Ectodermal cell (in vitro differentiated cells): ENCODE results near the gene KLK8.

Experiments used
- H3K27ac ChIP-seq: 2 replicates; pipeline ENCODE4 v1.7.0; 2013; ENCODE audit warnings: mild to moderate bottlenecking, low read depth, low read length; ENCODE audit not compliant: insufficient read depth, poor library complexity, severe bottlenecking
- H3K27me3 ChIP-seq: 2 replicates; pipeline ENCODE4 v1.7.0; 2013; ENCODE audit warnings: mild to moderate bottlenecking, low read length; ENCODE audit not compliant: insufficient read depth, control insufficient read depth, poor library complexity, severe bottlenecking
- H3K36me3 ChIP-seq: one replicate; pipeline ENCODE4 v1.7.0; 2013; ENCODE audit warnings: low read length; ENCODE audit not compliant: control insufficient read depth, insufficient read depth
- H3K4me1 ChIP-seq: one replicate; pipeline ENCODE4 v1.7.0; 2013; ENCODE audit warnings: low read length; ENCODE audit not compliant: control insufficient read depth, insufficient read depth
- H3K4me3 ChIP-seq: 2 replicates; pipeline ENCODE4 v1.7.0; 2013; ENCODE audit warnings: low read depth, low read length, control low read depth; ENCODE audit not compliant: insufficient read depth
- H3K9me3 ChIP-seq: 2 replicates; pipeline ENCODE4 v1.7.0; 2013; ENCODE audit warnings: mild to moderate bottlenecking, low read length, moderate library complexity; ENCODE audit not compliant: control insufficient read depth
- WGBS, 2 experiments: methylation state at CpG; one replicate each; pipeline ENCODE4 v1.1.7; 2013; ENCODE audit warnings: missing lambda C conversion rate in 2 of 2; 5-methylcytosine and 5-hydroxymethylcytosine counted together

The KLK8 gene

DNA sequence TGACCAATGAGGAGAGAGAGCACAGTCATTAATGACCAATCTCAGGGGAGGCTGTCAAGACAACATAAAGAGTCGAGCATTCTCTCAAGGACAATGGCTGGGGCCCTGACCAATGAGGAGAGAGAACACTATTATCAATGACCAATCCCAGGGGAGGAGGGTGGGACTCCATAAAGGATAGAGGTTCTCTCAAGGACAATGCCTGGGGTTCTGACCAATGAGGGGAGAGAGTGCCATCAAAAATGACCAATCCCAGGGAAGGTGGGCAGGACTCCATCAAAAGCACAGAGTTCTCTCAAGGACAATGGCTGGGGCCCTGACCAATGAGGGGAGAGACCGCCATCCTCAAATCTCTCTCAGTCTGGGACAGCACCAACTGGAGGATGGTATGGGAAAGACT lies 28.3 kb upstream of the KLK8 start:
- Histone ChIP-seq H3K27me3 (no peaks in the 10 kb centered on the region), H3K4me3 (no peak overlapping the region), H3K36me3 (no peaks in the 10 kb centered on the region), H3K27ac (no peak overlapping the region), H3K9me3 (no peaks in the 10 kb centered on the region), H3K4me1 (peaks cover 25% of the 10 kb centered on the region)
- WGBS, 2 experiments: 93% methylated on average over 2 of the region's 2 CpGs

GRCh38 chr19:51027873-51028272 lies 26.5 kb upstream of the KLK8 start:
- peaks cover 25% of the 10 kb centered on the region for H3K4me1 ChIP-seq
- H3K9me3 ChIP-seq: no peaks in the 10 kb centered on the region
- no peak overlapping the region for H3K27ac ChIP-seq
- no peak overlapping the region for H3K4me3 ChIP-seq
- no peaks in the 10 kb centered on the region for H3K36me3 ChIP-seq
- H3K27me3 ChIP-seq: no peaks in the 10 kb centered on the region
- 78 to 81% methylated on average over 4 to 5 of the region's 5 CpGs for WGBS, 2 experiments

DNA sequence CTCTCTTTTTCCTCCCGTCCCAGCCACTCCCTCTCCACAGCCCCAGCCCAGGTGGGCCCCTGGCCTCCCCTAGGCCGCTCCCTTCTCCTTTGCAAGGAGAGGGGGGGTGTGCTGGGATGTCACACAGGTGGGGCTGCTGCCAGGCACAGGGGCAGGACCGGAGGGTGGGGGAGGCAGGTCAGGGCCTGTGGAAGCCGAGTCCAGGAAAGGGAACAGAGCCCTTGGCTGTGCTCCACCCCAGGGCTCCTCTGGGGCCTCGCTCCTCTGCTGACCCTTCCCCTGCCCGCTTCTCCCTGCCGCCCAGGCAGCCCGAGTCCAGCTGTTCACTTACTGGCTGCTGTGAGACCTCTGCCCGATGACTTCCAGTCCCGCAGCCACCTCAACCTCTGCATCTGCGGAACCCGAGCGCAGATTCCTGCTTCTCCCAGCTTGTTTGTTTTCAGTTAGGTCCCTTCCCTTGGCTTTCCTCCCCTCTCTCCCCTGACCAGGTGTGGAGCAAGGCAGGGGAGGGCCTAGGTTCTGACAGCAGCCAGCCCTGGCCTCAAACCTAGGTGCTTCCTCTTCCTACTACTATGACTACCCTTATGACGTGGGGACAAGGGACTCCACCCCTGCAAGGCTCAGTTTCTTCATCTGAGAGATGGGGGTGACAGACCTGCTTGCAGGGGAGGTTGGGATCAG lies 25.9 kb upstream of the KLK8 start:
- Histone ChIP-seq H3K4me1 (peaks cover 25% of the 10 kb centered on the region), H3K4me3 (no peak overlapping the region), H3K9me3 (no peaks in the 10 kb centered on the region), H3K27ac (no peak overlapping the region), H3K36me3 (no peaks in the 10 kb centered on the region), H3K27me3 (no peaks in the 10 kb centered on the region)
- WGBS, 2 experiments: 77 to 84% methylated on average over 14 of the region's 14 CpGs

DNA sequence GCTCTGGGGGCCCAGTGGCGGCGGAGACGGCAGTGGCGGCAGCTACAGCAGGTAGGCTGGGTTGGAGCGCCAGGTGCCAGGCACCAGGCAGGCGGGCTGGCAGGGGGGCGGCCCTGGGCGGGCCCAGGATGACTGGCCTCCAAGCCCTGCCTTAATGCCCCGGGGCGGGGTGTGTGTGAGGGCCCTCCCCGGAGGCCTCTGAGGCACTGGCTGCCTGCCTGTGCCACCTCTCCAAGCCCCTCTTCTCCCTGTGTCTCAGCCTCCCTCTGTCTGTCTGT lies 25.1 kb upstream of the KLK8 start, which contains the start of gene KLK11:
KLK11 (minus strand) TSS at position 63 of the 278 bp plus-strand sequence. CDS start 985 bp downstream, outside the sequence.
- peaks cover 25% of the 10 kb centered on the region for H3K4me1 ChIP-seq
- no peaks in the 10 kb centered on the region for H3K36me3 ChIP-seq
- H3K4me3 ChIP-seq: no peak within 1 kb of the TSS
- H3K27me3 ChIP-seq: no peaks in the 10 kb centered on the region
- no peaks in the 10 kb centered on the region for H3K9me3 ChIP-seq
- H3K27ac ChIP-seq: no peak within 1 kb of the TSS
- WGBS, 2 experiments: 91 to 92% methylated on average over 11 of the region's 11 CpGs

GRCh38 chr19:51025809-51026553 lies 24.6 kb upstream of the KLK8 start:
- Histone ChIP-seq H3K4me1 (peaks cover 25% of the 10 kb centered on the region), H3K27me3 (no peaks in the 10 kb centered on the region), H3K4me3 (no peak overlapping the region), H3K9me3 (no peaks in the 10 kb centered on the region), H3K27ac (no peak overlapping the region), H3K36me3 (no peaks in the 10 kb centered on the region)
- WGBS, 2 experiments: 84 to 87% methylated on average over 18 of the region's 18 CpGs

- peaks cover 6% of the 10 kb centered on the region for H3K27me3 ChIP-seq
- WGBS, 2 experiments: 85 to 87% methylated on average over 5 to 6 of the region's 6 CpGs
Measured at GRCh38 chr19:51025401-51025800, 24.0 kb upstream of the KLK8 start.

DNA sequence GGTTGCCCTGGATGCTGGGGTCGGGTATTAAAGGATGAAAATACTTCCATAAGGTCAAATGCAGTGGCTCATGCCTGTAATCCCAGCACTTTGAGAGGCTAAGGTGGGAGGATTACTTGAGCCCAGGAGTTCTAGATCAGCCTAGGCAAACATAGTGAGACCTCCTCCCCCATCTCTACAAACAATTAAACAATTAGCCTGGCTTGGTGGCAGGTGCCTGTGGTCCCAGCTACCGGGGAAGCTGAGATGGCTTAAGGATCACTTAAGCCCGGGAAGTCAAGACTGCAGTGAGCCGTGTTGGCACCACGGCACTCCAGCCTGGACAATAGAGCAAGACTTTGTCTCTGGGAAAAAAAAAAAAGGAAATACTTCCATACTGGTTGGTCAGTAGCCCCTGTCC lies 23.5 kb upstream of the KLK8 start:
- 77 to 81% methylated on average over 5 of the region's 5 CpGs for WGBS, 2 experiments
- Histone ChIP-seq H3K4me3 (no peak overlapping the region), H3K27me3 (peaks cover 10% of the 10 kb centered on the region), H3K27ac (no peak overlapping the region), H3K4me1 (peaks cover 25% of the 10 kb centered on the region), H3K36me3 (no peaks in the 10 kb centered on the region), H3K9me3 (no peaks in the 10 kb centered on the region)

More at GRCh38 chr19:51025401-51025800, 24.0 kb upstream of the KLK8 start:
- H3K9me3 ChIP-seq: no peaks in the 10 kb centered on the region
- no peak overlapping the region for H3K4me3 ChIP-seq
- H3K36me3 ChIP-seq: no peaks in the 10 kb centered on the region
- H3K4me1 ChIP-seq: peaks cover 25% of the 10 kb centered on the region
- no peak overlapping the region for H3K27ac ChIP-seq

- Histone ChIP-seq H3K36me3 (no peaks in the 10 kb centered on the region), H3K27ac (no peak overlapping the region), H3K27me3 (peaks cover 20% of the 10 kb centered on the region), H3K9me3 (no peaks in the 10 kb centered on the region), H3K4me3 (no peak overlapping the region), H3K4me1 (peaks cover 30% of the 10 kb centered on the region)
- 89 to 91% methylated on average over 11 of the region's 11 CpGs for WGBS, 2 experiments
Measured at GRCh38 chr19:51023946-51024345, 22.5 kb upstream of the KLK8 start.

- Histone ChIP-seq H3K27ac (no peak overlapping the region), H3K27me3 (peaks cover 34% of the 10 kb centered on the region), H3K36me3 (no peaks in the 10 kb centered on the region), H3K4me3 (no peak overlapping the region), H3K9me3 (no peaks in the 10 kb centered on the region), H3K4me1 (peaks cover 27% of the 10 kb centered on the region)
- WGBS, 2 experiments: 76 to 81% methylated on average over 14 of the region's 14 CpGs
Measured at GRCh38 chr19:51022526-51022925, 21.1 kb upstream of the KLK8 start.

DNA sequence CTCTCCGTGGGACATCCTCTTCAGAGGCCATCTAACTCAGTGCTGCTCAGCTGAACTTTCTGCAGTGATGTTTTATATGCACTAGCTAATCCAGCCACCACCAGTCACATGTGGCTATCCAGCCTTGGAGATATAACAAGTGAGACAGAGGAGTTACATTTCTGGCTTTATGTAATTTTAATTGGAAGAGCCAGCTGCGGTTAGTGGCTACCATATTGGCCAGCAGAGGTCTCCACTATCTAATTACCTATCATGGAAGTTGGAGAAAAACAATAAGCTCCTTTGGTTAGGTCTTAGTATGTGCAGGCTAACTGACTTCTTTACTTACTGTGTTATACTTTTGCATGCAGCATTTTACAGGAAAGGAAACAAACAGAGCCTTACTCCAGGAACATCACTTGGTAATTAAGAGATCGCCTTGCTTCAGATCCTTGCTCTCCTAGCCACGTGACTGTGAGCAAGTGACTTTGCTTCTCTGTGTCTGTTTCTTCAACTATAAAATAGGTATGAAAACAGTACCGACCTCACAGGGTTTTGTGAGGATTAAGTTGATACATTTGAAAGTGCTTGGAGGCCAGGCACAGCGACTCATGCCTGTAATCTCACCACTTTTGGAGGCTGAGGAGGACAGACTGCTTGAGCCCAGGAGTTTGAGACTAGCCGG lies 19.7 kb upstream of the KLK8 start:
- H3K27me3 ChIP-seq: peaks cover 48% of the 10 kb centered on the region
- no peak overlapping the region for H3K27ac ChIP-seq
- no peaks in the 10 kb centered on the region for H3K36me3 ChIP-seq
- H3K4me1 ChIP-seq: peaks cover 19% of the 10 kb centered on the region
- H3K4me3 ChIP-seq: no peak overlapping the region
- H3K9me3 ChIP-seq: no peaks in the 10 kb centered on the region
- WGBS, 2 experiments: 50 to 55% methylated on average over 7 of the region's 7 CpGs
